Measurements from ENCODE around the gene PROX1.

Gene PROX1

GRCh38 chr1:214028649-214029406 is 41.1 kb downstream of the PROX1 start:
- H3K27ac ChIP-seq = no peak overlapping the region
- H3K9me3 ChIP-seq = no peaks in the 10 kb centered on the region
- H4K20me1 ChIP-seq = no peaks in the 10 kb centered on the region
- no peak for TF ChIP-seq Cebpa-rat (IDR thresholded peaks at IDR 0.05)
- H3K4me1 ChIP-seq = no peaks in the 10 kb centered on the region
- H3K36me3 ChIP-seq = no peaks in the 10 kb centered on the region
- no peak overlapping the region for H3K4me3 ChIP-seq
- H3K9ac ChIP-seq = no peak overlapping the region
- no peaks in the 10 kb centered on the region for H3K27me3 ChIP-seq
- no peak overlapping the region for H3K4me2 ChIP-seq

DNA sequence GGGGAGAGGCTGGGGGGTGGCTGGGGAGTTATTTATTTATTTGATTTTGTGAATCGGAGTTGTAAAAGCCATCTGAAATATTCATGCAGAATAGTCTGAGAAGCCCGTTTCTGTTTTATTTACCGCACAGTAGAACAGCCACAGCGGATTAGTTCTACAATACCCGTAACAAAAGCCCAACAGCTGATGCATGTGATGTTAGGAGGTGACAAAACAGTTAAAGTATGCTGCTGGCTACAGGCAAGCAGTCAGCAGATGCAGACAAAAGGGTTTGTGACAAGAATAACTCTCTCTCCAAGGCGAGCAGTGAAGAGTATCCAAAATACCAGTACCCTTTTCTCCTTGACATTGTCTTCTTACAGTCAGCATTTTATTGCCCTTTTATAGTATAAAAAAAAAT is 42.0 kb downstream of the PROX1 start:
- no peak for TF ChIP-seq Cebpa-rat (IDR thresholded peaks at IDR 0.05)
- Histone ChIP-seq H3K4me2 (no peak overlapping the region), H4K20me1 (no peaks in the 10 kb centered on the region), H3K4me1 (no peaks in the 10 kb centered on the region), H3K27me3 (no peaks in the 10 kb centered on the region), H3K4me3 (no peak overlapping the region), H3K9ac (no peak overlapping the region), H3K27ac (no peak overlapping the region), H3K36me3 (no peaks in the 10 kb centered on the region), H3K9me3 (no peaks in the 10 kb centered on the region)

DNA sequence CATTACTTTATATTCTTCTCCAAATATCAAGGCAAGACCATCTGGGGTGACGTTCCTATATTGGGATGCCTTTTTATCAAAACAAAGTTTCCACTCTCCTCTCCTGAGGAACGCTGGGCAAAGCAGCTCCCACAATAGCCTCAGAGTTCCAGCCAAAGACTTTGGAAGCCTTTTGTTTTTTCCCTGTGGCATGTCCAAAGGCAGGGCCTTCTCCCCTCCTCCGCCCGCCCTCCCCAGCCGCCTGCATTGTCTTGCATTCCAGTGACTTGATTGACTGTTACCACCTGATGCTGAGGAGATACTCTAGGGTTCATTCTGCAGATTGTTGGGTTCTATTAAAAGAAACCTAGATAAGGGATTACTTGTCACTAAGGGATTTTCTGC is 43.5 kb downstream of the PROX1 start:
- H3K4me2 ChIP-seq = no peak overlapping the region
- no peak overlapping the region for H3K27ac ChIP-seq
- no peak for TF ChIP-seq Cebpa-rat (IDR thresholded peaks at IDR 0.05)
- H4K20me1 ChIP-seq = no peaks in the 10 kb centered on the region
- no peak overlapping the region for H3K4me3 ChIP-seq
- H3K9me3 ChIP-seq = no peaks in the 10 kb centered on the region
- peaks cover 6% of the 10 kb centered on the region; the same call in 1 of the 2 replicates for H3K4me1 ChIP-seq
- H3K9ac ChIP-seq = no peak overlapping the region
- no peaks in the 10 kb centered on the region for H3K36me3 ChIP-seq
- no peaks in the 10 kb centered on the region for H3K27me3 ChIP-seq

DNA sequence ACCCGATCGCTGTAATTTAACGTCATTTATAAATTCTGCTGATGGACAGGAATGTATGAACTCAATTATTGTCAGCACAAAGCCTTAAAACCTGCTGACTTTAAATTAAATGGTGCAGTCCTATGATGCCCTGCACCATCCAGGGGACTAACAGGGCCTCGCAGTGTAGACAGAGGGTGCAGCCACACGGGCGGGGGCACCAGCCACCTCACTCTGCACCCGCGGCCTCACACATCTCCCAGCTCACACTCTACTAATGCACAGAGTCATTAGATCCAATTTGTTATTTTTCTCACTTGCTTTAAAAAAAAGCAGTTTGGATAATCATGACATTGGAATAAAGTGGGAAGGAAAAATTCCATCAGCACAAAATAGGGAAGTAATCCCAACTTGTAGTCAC is 49.7 kb downstream of the PROX1 start:
- Histone ChIP-seq H3K4me3 (no peak overlapping the region), H3K27me3 (no peaks in the 10 kb centered on the region), H4K20me1 (no peaks in the 10 kb centered on the region), H3K36me3 (no peaks in the 10 kb centered on the region), H3K9me3 (no peaks in the 10 kb centered on the region), H3K9ac (no peak overlapping the region), H3K27ac (no peak overlapping the region), H3K4me2 (no peak overlapping the region), H3K4me1 (peaks cover 16% of the 10 kb centered on the region)
- no peak for TF ChIP-seq Cebpa-rat (IDR thresholded peaks at IDR 0.05)

DNA sequence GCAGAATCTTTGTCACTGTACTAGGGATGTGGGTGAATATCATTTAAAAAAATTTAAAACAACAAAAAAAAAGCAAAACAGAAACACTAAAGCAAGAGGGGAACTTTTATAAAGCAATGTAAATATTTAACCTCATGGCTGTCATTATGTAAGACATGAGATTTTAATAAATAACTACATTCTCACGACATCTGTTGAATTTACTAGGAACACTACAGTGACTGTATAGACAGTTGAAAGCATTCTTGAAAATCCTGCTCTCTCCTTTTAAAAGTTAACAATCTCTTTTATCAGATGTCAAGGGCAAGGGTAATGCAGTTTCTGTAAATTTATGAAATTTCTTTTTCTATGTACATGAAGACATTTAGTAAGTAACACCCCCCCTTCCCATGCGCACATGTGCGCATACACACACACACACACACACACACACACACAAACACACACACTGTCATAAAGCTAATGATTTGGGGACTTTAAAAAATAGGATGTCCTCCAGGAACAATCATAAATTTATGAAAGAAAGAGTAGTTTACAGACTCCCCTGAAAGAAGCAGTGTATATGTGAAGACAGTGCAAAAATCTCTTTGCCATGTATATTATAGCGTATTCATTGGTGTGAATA is 51.7 kb downstream of the PROX1 start:
- no peak for TF ChIP-seq Cebpa-rat (IDR thresholded peaks at IDR 0.05)
- no peaks in the 10 kb centered on the region for H3K36me3 ChIP-seq
- H3K4me2 ChIP-seq = no peak overlapping the region
- H3K4me1 ChIP-seq = peaks cover 16% of the 10 kb centered on the region
- H3K4me3 ChIP-seq = no peak overlapping the region
- no peaks in the 10 kb centered on the region for H3K27me3 ChIP-seq
- no peaks in the 10 kb centered on the region for H4K20me1 ChIP-seq
- H3K27ac ChIP-seq = no peak overlapping the region
- H3K9me3 ChIP-seq = no peaks in the 10 kb centered on the region
- H3K9ac ChIP-seq = no peak overlapping the region

DNA sequence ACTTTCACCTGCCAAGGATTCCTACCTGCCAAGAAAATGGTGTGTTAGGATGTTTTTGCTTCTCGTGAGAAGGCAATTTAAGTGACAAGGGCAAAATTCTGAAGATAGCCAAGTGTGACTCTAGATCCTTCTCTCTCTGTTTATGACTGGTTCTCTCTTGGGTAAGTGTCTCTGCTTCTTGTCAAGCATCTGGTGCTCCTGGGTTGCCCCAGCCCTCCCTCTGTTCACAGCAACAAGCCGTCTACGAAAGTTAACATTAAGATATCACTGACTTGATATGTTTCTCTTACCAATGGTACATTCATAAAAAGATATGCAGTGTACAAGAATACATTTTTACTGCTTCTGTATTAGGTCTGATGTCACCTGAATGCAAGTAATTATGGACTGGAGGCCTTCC is 55.4 kb downstream of the PROX1 start:
- Histone ChIP-seq H3K4me1 (peaks cover 4% of the 10 kb centered on the region; the same call in 1 of the 2 replicates), H3K36me3 (no peaks in the 10 kb centered on the region), H4K20me1 (no peaks in the 10 kb centered on the region), H3K27me3 (no peaks in the 10 kb centered on the region), H3K27ac (no peak overlapping the region), H3K9me3 (peaks cover 8% of the 10 kb centered on the region), H3K9ac (no peak overlapping the region), H3K4me2 (no peak overlapping the region), H3K4me3 (no peak overlapping the region)
- TF ChIP-seq Cebpa-rat (IDR thresholded peaks at IDR 0.05) = no peak

- H3K36me3 ChIP-seq = no peaks in the 10 kb centered on the region
- no peak overlapping the region for H3K27ac ChIP-seq
- peaks cover 18% of the 10 kb centered on the region for H3K9me3 ChIP-seq
- no peaks in the 10 kb centered on the region for H3K27me3 ChIP-seq
- no peak overlapping the region for H3K4me3 ChIP-seq
- no peaks in the 10 kb centered on the region for H3K4me1 ChIP-seq
- H3K4me2 ChIP-seq = no peak overlapping the region
- no peaks in the 10 kb centered on the region for H4K20me1 ChIP-seq
- TF ChIP-seq Cebpa-rat (IDR thresholded peaks at IDR 0.05) = no peak
- H3K9ac ChIP-seq = no peak overlapping the region
These were observed 56.9 kb downstream of the PROX1 start for GRCh38 chr1:214044438-214045214.

DNA sequence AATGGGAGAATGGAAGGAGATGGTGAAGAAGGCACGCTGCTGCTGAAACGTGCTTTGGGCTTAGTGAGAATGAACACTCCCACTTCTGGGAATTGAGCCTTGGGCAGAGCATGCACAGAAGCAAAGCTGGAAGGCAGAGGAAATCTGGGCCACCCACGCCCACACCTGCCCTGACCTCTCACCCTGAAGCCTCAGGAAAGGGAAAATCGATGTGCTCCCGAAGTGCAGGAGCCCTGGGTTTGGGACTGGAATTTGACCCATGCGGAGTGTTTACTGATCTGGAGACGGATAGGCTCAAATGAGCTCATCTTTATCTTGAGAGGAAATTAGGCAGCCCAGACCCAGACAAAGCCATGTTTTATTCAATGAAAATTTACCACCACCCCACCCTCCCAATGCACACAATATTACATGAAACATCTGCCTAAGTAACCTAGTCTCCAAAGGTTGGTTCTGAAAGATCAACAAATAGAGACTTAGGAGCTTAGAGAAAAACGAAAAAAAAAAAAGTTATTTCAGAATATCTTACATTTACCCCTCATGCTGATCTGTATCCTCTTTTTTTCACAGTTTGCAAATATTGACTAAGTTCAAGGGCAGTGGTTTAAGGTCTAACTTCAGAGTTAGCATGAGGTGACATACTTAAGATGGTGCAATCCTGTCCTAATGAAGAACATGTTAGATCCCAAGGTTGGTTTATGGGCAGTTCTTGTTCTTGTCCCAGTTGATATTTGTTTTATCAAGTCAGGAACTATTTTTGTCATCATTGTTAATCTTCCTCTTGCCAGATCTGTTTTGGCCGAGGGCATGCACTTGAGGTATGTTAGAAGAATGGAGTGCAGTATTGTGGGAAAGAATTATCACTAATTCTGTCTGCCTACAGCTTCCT is 63.0 kb downstream of the PROX1 start:
- Histone ChIP-seq H3K27ac (no peak overlapping the region), H3K4me3 (no peak overlapping the region), H3K27me3 (no peaks in the 10 kb centered on the region), H3K4me2 (no peak overlapping the region), H3K4me1 (no peaks in the 10 kb centered on the region), H3K36me3 (no peaks in the 10 kb centered on the region), H3K9me3 (peaks cover 18% of the 10 kb centered on the region), H4K20me1 (no peaks in the 10 kb centered on the region), H3K9ac (no peak overlapping the region)
- TF ChIP-seq Cebpa-rat (IDR thresholded peaks at IDR 0.05) = no peak

- H3K9ac ChIP-seq = no peak overlapping the region
These were observed 64.0 kb downstream of the PROX1 start for GRCh38 chr1:214051786-214052185.

More at GRCh38 chr1:214051786-214052185, 64.0 kb downstream of the PROX1 start:
- Histone ChIP-seq H3K36me3 (no peaks in the 10 kb centered on the region), H4K20me1 (no peaks in the 10 kb centered on the region), H3K4me1 (no peaks in the 10 kb centered on the region), H3K27ac (no peak overlapping the region), H3K4me2 (no peak overlapping the region), H3K27me3 (no peaks in the 10 kb centered on the region), H3K4me3 (no peak overlapping the region), H3K9me3 (peaks cover 18% of the 10 kb centered on the region)
- no peak for TF ChIP-seq Cebpa-rat (IDR thresholded peaks at IDR 0.05)
